ENCODE measurements around the gene CYP4Z1. TPM values are rescaled to one million over a fixed set of nuclear protein-coding genes. Genes with fewer than 3 reads are reported as not detected.
A peak's percentile ranks its signal among the peaks of the same experiment; 100 is the strongest.

CYP4Z1 gene
- total and polyA plus RNA-seq, 9 of the 15 experiments (the other 6 are each of a cell fraction or from before 2014, with no cell fraction given) = not detected

- Histone ChIP-seq H3K4me1 (replicated peaks in 1 of 2; ENCODE audit: control insufficient read depth in 2 of 2, insufficient read depth in 2 of 2, low read length in 2 of 2) (no peaks in the 10 kb centered on the region), H2AFZ (ENCODE audit: low read depth, low read length) (no peak overlapping the region), H4K20me1 (replicated peaks; ENCODE audit: control insufficient read depth, insufficient read depth, low read length) (no peaks in the 10 kb centered on the region), H3K9me3 (replicated peaks; ENCODE audit: control insufficient read depth, insufficient read depth, low read depth, low read length) (no peaks in the 10 kb centered on the region), H3K4me3 (no peak overlapping the region), H3K79me2 (ENCODE audit: control insufficient read depth, insufficient read depth, low read length) (no peaks in the 10 kb centered on the region), H3K9ac (ENCODE audit: insufficient read depth in 1 of 2, low read depth in 2 of 2, low read length in 2 of 2) (no peak overlapping the region), H3K27ac (ENCODE audit: extremely low read depth, low read depth, low read length) (no peak overlapping the region), H3K36me3 (ENCODE audit: control insufficient read depth, insufficient read depth, low read length) (no peaks in the 10 kb centered on the region), H3K4me2 (ENCODE audit: insufficient read depth, low read length) (no peak overlapping the region), H3K9me1 (ENCODE audit: control insufficient read depth, insufficient read depth, low read length) (no peaks in the 10 kb centered on the region), H3K27me3 (ENCODE audit: control insufficient read depth in 2 of 2, insufficient read depth in 2 of 2, low read length in 2 of 2) (no peaks in the 10 kb centered on the region)
- in situ Hi-C loops (cut with MboI) = no loop called here
- ChIA-PET CTCF (ENCODE audit: low intra/inter-chr PET ratio) (no interaction called here), POLR2A (interaction anchor here (1.0 kb wide), 1 partner anchor 17 kb away, joined by 3 read pairs; no protein-coding TSS in a partner anchor)
- no TSS peak for BruUV-seq (replicated peaks)
- FAIRE-seq (no peak), ATAC-seq (no peak), DNase-seq (ENCODE audit: extremely low read depth in 1 of 4, low spot score in 3 of 4) (no peak)
- TF ChIP-seq MAFG (tag; conservative IDR thresholded peaks at IDR 0.05) (peak; percentile 38; the same call in 1 of the 2 replicates), C11orf30 (IDR thresholded peaks at IDR 0.05; ENCODE audit: low read depth) (peak; percentile 66), PREB (CRISPR knock-in tag; IDR thresholded peaks at IDR 0.05) (no peak), ZNF311 (CRISPR knock-in tag; IDR thresholded peaks at IDR 0.05) (no peak), ZNF79 (CRISPR knock-in tag; IDR thresholded peaks at IDR 0.05; ENCODE audit: low read depth) (no peak), ZNF431 (CRISPR knock-in tag; IDR thresholded peaks at IDR 0.05) (no peak), KDM4B (IDR thresholded peaks at IDR 0.05; ENCODE audit: borderline replicate concordance in 2 of 2, low read depth in 1 of 2) (no peak), ZNF239 (CRISPR knock-in tag; IDR thresholded peaks at IDR 0.05) (no peak), NEUROD1 (IDR thresholded peaks at IDR 0.05; ENCODE audit: borderline replicate concordance, low read depth, low read length, partially characterized antibody) (no peak), ZFP36 (IDR thresholded peaks at IDR 0.05; ENCODE audit: low read depth, low read length, partially characterized antibody) (no peak), HNRNPUL1 (IDR thresholded peaks at IDR 0.05; ENCODE audit: low read length) (no peak), MAFK (IDR thresholded peaks at IDR 0.05; ENCODE audit: low read length) (0 out of 2 replicates have a peak, but pooled peaks have one; percentile 20), ZNF316 (IDR thresholded peaks at IDR 0.05) (peak; percentile 80), RBM34 (IDR thresholded peaks at IDR 0.05; ENCODE audit: borderline replicate concordance, insufficient read depth, low read length) (no peak), HINFP (tag; conservative IDR thresholded peaks at IDR 0.05; ENCODE audit: low read depth) (no peak), MAFF (IDR thresholded peaks at IDR 0.05; ENCODE audit: low read length) (peak; percentile 48)
- intact Hi-C loops (cut with micrococcal nuclease) = no loop called here
Observed at GRCh38 chr1:47164552-47164951, 97.5 kb downstream of the CYP4Z1 start.
